SK-N-DZ (cell line): ENCODE measurements around the gene METRN.

Experiments used
- DNase-seq: peaks from one replicate; pipeline ENCODE4 v3.0.0-alpha.2; 2015; ENCODE audit warnings: low spot score

METRN gene

DNA sequence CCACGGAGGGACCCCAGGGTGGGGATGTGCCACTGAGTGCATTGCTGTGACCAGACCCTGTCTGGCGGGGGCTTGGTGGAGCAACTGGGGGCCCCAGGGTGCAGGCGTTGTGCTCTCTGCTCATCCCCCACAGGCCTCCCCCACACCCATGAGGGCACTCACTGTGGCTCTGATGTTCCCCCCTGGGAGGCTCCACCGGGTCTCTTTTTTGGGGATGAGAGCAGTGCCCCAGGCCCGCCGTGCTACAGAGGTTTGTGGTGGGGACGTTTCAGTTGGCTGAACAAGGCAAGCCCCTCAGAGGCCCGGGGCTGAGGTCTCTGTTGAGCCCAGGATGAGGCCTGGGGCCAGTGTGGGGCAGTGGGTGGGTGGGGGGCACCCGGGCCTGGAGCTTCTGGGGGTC is 8.8 kb downstream of the METRN start:
- no peak for DNase-seq

DNA sequence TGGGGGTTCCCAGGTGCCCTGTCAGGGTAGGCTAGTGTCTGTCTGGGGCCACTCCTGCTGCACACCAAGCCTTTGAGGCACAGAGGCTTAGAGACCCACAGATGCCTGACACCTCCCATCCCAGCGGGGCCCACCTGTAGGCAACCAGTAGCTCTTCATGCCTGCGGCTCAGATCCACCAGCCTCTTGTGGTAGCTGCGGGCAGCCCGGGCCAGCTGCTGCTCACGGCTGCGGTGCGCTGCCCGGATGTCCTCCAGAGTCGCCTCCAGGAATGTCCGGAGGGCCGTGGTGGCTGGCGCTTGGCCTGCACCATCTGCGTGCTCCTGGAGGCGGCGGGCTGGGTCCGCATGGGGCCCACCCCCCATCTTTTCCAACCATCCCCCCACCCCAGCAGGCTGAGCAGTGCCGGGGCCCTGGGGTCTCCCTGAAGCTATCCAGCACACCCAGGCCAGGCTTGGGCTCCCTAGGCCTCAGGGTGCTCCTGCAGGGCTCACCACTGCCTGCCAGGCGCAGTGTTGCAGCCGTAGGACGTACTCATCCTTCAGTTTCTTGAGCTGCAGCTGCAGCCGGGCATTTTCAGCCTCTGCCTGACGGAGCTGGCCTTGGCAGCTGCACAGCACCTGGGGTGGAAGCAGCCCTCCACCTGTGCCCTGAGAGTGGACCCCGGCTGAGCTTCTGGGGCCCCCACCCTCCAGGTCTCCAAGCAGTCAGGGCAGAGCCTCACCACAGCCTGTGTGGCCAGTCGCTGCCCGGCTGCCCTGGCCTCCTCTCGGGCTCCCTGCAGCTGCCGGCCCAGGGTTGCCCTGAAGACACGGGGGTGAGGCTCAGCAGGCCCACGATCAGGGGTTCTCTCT is 9.5 kb downstream of the METRN start:
- DNase-seq = no peak

DNA sequence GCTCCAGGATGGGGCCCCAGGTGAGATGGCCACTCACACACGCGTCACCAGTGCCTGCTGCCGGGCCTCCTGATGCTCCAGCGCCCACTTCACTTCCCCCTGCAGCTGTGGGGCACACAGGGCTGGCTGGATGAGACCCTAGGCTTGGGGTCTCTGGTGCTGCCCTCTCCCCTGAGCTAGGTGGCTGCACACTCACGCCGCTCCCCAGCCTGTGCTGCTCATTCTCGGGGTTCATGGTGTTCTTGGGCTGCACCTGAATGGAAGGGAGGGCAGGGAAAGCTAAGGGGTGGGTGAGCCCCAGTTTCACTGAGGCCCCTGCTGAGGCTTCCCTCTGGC is 10.1 kb downstream of the METRN start:
- no peak for DNase-seq

DNA sequence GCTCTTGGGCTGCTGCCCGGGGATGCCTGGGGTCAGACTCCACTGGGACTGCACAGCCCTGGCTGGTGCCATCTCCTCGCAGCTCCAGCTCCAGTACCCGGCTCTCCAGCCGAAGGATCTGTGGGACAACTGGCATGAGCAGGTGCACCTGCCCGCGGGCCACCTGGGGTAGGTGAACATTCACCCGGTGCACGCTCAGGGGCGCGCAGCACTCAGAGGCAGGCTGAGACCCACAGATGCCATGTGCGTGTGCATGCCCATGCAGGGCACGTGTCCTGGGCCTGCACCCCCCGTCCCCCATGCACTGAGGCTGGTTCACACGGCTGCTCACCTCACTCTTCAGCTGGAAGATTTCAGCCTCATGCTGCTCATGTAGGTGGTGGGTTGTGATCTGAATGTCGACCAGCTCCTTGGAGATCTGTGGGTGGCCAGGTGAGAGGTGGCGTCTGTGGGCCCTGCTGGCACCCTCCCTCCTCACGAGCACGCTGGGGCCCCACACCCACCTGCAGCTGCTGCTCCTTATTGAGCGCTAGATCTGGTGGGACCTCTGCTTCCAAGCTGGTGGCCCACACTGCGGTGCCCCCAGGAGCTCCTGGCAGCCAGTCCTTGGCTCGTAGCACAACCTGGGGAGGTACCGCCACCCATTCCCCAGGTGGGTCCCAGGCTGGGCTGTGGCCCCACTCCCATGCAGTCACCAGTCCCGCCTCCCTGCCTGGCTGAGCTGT is 10.7 kb downstream of the METRN start:
- DNase-seq = no peak

DNA sequence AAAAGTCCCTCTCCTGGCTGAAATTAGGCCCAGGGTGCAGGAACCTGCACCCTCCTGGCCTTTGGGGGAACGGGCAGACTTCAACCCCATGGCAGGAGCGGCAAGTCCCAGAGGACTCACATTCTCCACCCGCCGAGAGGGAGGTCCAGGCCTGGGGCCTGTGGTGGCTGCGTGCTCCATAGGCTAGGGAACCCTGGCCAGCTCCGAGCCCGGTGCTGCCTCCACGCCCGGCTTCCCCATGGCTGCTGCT is 11.2 kb downstream of the METRN start:
- no peak for DNase-seq

DNA sequence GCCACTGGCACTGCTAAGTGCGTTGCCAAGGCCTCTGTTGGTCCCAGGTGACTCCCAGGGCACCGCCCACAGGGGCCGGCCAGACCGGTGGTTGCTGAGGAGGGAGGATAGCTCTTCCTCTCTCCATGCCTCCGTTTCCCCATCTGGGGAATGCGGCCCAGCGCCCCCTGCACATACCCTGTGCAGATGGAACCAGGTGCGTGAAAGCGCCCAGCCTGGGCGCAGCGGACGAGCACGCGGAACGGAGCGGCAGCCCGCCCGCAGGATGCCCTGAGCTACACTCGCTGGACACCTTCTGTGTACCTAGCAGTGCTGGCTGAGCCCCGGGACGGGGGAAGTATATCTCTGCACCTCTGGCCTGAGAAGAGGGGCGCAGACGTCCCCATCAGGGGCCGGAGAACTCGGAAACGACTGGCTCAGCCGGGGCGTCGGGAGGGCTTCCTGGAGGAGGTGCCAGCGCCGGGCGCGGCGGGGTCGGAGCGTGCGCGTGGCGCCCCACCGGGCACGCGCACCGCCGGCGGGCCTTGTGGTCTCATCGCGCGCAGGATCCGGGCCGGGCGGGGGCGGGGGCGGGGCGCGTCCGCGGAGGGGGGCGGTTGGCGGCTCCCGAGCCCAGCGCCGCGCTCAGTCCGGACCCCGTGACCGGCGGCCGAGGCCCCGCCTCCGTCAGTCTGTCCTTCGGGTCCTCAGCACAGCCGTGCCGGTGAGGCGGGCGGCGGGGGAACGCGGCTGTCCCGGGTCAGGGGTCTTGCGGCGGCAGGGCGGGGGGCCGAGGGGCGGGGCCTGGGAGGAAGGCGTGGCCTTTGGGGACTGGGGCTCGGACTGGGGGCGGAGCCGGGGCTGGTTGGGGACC is 11.7 kb downstream of the METRN start, which contains the start of the genes CCDC78 and HAGHL:
CCDC78 (minus strand) TSS at position 6 of the 853 bp plus-strand sequence. CDS start 76 bp downstream, outside the sequence.
HAGHL (plus strand) TSS at position 669 of the 853 bp plus-strand sequence. CDS start 404 bp downstream, outside the sequence.
- no peak for DNase-seq

DNA sequence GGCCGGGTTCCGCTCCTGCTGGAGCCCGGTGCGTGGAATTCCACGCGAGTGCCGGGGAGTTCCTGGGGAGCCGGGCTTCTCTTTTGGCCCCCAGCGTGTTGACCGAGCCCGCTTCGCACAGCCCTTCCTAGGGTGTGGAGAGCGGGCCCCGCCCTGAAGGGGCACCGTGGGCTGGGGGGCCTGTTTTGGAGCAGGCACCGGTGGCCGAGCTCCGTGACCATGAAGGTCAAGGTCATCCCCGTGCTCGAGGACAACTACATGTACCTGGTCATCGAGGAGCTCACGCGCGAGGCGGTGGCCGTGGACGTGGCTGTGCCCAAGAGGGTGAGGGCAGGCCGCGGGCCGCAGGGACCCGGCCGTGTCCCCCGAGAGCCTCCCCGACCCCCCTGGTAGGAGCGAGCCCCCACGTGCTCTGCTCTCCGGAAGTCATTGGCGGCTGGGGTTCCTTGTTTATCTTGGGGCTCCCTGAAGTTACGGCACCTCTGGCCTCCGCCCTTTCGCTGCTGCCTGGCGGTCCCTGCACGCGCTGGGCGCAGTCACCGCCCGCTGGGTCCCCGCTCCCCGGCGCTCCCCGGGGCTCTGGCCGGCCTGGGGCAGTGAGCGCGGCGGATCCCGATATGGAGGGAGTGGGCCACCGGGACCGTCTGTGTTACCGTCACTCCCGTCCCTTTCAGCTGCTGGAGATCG is 12.5 kb downstream of the METRN start:
- DNase-seq = no peak

DNA sequence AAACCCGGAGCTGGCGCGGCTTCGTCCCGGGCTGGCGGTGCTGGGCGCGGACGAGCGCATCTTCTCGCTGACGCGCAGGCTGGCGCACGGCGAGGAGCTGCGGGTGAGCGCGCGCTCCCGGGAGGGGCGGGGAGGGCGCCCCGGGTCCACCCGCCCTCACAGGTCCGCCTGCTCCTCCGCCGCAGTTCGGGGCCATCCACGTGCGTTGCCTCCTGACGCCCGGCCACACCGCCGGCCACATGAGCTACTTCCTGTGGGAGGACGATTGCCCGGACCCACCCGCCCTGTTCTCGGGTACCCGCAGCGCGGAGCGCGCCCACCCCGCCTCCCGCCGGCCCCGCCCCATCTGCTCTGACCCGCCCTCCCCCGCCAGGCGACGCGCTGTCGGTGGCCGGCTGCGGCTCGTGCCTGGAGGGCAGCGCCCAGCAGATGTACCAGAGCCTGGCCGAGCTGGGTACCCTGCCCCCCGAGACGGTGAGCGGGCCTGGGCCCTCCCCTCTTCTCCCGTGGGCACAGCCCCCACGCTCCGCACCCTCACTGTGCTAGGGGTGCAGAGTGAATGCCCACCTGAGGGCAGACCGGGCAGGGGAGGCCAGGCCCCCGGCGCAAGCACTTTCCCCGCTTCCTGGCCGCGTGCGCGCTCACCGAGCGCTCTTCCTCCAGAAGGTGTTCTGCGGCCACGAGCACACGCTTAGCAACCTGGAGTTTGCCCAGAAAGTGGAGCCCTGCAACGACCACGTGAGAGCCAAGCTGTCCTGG is 13.4 kb downstream of the METRN start:
- peak; percentile 83 for DNase-seq

DNA sequence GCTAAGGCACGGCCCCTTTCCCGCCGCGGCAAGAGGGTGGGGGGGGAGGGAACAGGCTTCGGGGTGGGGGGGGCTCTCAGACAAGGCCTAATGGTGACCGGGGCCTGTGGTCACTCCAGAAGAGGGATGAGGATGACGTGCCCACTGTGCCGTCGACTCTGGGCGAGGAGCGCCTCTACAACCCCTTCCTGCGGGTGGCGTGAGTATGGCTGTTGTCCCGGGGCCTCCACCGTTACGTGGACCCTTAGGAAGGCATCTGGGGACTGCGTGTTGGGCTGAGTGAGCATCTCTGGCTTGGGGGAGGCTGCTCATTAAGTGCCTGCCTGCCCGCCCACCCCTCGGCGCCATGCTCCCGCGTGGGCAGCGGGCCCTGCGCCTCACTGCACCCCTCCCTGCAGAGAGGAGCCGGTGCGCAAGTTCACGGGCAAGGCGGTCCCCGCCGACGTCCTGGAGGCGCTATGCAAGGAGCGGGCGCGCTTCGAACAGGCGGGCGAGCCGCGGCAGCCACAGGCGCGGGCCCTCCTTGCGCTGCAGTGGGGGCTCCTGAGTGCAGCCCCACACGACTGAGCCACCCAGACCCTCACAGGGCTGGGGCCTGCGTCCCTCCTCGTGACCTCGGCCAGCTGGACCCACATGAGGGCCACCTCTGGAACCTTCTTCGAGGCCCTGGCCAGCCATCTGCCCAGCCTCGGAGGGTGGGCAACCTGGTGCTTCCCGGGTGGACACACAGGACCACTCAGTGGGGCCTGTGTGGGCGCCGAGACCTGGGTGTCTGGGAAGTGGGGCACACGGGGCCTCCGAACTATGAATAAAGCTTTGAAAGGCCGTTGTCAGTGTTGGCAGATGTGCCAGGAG is 14.2 kb downstream of the METRN start:
- DNase-seq = no peak

DNA sequence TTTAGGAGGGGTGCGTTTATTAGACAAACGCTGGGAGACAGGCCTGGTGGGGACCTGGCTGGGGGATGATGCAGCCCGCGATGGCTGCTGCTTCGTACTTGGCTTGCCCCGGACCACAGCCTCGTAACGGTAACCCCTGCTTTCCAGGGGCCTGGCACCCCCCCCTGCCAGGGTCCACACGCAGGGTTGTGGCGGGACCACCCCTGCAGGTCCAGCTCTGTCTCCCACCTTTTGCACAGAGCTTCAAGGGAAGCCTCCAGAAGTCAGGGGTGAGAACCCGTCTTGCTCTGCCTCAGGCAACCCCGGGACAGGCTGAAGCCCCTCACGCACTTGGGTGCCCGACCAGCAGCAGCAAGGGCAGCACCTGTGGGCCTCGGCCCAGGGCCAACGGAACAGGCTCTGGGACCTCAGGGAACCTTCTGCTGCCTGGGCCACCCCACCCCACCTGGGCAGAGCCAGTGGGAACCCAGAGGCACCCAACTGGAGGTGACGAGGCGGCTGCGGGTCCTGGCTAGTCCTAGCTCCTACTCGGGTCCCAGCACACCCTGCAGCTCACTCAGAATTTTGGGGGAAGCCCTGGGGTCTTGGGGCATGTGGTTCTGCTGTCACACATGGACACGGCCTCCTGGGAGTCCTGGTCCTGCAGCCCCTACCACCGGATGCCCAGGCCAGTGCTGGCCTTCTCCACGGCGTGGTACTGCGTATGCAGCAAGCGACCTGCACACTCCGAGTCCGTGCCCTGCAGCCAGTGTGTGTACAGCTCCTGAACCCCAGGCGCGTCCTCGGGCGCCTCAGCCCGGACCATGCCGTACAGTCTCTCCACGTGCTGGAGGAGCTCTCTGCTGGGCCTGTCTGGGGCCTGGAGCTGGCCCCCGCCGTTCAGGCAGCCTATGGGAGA is 15.1 kb downstream of the METRN start:
- DNase-seq = no peak

DNA sequence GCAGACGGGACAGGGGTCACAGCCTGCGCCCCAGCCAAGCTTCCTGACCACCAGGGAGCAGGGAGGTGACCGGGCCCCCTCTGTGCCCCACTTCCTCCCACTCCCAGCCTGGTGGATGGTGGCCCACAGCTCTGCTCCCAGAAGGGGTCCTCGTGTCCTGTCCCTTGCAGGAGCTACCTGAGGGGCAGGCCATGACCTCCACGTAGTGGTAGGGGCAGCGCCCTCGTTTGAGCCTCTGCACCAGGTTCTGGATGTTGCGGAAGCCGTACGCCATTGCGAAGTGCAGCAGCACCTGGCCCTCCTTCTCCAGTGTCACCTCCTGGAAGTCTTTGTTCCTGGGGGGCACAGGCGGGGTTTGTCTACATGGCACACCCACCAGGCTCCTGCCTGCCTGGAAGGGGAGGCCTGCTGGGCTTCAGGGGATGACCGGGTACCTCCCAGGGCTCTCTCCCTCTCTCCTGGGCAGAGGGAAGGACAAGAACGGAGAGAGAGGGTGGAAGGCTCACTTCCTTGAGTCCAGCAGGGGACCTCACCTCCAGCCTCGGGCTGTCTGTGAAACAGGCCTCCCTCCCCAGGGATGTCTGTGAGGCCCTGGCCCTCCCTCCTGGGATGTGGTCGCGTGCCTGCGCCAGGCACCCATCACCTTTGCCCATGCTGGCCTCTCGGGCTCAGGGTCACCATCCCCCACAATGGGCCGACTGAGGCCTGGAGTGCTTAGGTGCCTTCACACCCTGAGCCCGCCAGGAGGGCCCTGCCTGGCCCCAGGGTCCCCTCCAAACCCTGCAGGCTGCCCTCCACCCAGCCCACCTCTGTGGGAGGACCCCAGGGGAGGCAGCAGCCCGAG is 16.0 kb downstream of the METRN start:
- DNase-seq = no peak

DNA sequence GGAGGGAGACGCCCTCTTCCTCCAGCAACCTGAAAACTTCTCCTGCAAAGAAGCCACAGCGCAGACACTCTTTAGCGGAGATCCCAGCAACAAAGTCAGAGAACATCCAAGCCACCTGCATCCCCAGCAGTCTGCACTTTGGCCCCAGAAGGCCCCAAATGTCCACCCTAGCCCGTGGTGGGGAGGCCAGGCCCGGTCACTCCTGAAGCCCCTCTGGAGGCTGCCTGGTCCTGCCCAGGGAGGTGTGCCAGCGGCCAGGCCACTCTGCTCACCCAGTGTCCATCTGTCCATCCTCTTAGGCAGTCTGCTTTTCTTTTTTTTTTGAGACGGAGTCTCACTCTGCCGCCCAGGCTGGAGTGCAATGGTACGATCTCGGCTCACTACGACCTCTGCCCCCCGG is 17.4 kb downstream of the METRN start:
- no peak for DNase-seq

DNA sequence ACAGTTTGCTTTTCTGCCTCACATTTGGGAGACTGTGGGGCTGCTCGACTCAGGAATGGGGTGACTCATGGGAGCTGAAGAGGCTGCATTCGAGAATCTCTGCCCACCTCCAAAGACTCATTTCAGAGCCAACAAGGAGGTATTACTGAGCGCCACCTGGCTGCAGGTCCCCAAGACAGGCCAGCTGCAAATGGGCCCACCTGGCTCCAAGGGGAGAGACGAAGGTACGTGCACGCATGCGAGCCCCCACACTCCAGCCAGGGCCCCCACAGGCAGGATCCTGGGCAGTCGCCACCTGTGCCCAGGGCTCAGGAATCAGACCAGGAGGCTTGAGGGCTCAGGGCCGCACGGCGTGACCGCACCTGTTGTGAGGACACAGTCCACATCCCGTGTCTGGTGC is 18.0 kb downstream of the METRN start:
- DNase-seq = no peak

DNA sequence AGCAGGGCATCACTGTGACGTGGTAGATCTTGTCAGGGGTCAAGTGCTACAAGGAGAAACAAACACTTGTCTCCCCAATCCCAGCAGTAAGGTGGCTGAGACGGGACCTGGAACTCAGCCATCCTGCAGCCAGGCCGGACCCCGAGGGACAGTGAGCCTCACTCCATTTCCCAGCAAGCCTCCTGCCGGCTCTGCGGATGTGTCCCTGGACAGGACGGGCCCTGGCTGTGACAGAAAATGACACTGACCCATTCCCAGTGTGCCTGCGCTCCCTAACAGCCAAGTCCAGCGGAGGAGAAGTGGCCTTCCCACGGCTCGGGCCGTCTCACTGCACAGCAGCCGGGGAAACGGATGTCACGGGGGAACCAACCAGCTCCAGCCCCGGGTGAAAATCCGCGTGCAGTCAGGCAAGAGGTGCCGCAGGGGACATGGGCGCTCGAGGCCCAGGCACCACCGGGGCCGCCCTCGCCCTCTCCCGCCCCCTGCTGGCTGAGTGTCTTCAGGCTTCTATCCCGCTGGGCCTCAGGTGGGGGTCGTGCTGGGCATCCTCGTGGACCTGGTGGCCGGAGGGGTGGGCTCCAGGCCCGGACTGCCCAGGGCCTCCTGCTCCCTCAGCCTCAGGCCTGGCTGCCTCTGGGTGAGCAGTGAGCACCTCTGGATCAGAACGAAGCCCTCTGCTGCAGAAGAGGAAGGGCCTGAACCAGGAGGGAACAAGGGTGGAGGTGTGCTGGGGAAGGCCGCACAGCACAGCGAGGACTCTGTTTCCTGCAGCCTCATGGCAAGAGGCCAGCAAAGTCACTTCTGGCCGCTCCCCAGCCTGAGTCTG is 18.7 kb downstream of the METRN start:
- DNase-seq = no peak

DNA sequence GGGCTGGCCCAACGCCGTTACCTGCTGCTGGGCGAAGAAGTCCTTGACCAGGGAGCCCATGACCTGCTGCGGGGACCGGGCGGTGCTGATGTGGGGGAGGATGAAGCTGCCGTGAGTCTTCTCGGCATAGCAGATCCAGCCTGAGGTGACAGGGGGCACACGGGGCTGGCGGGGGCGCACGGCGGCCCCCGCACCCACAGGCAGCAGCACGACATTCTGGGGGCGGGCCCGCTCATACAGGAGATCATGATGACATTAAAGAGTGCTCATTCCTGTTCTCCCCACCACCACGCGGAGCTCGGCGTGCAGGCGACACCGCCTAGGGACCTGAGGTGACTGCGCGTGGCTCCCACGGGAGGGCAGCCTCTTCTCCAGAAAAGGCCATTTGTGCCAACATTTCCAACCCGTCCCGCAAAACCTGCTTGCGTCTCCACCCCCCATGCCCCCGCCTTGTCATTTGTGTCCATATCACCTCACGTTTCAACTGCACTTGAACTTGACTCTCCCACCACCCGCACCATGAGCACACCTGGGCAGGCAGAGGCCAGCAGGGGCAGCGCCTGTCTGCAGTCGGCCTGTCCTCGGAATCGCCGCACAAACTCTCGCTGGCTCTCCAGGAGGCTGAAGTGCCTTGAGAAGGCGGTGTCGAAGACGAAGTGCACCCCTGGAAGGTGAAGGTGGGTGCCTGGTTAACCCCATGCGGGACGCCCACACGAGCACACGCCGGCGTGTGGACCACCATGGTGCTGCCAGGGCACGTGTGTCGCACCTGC is 19.5 kb downstream of the METRN start:
- no peak for DNase-seq
